Neural progenitor cell (in vitro differentiated cells): ENCODE data around the gene POLR2E.

Experiments used
- CTCF ChIP-seq: fragments of 200-600 bp; sonication (generic); IDR thresholded peaks from 2 replicates; pipeline ENCODE4 v1.5.1; 2017; ENCODE audit warnings: antibody characterized with exemption, mild to moderate bottlenecking
- EZH2 ChIP-seq: fragments of 200-600 bp; sonication (generic); IDR thresholded peaks from 2 replicates; pipeline ENCODE4 v1.6.1; 2017; ENCODE audit warnings: antibody characterized with exemption, mild to moderate bottlenecking, moderate library complexity

GRCh38 chr19:1141944-1142343 is 46.8 kb upstream of the POLR2E start:
- TF ChIP-seq CTCF (no peak), EZH2 (no peak)
